Parathyroid adenoma (tissue), 2 donors: ENCODE measurements around the gene EEF1A2.

Experiments
- H2AFZ ChIP-seq: fragments of 300-600 bp; sonication (generic); one replicate; pipeline ENCODE4 v1.7.0; 2017; ENCODE audit warnings: antibody characterized with exemption, mild to moderate bottlenecking
- H3K27ac ChIP-seq: fragments of 300-600 bp; sonication (generic); one replicate; pipeline ENCODE4 v1.7.0; 2017
- H3K27me3 ChIP-seq: fragments of 300-600 bp; sonication (generic); one replicate; pipeline ENCODE4 v1.7.0; 2017; ENCODE audit warnings: low read length; ENCODE audit not compliant: control insufficient read depth, insufficient read depth
- H3K36me3 ChIP-seq: fragments of 300-600 bp; sonication (generic); one replicate; pipeline ENCODE4 v1.7.0; 2017; ENCODE audit warnings: low read length; ENCODE audit not compliant: control insufficient read depth, insufficient read depth
- H3K4me1 ChIP-seq: fragments of 300-600 bp; sonication (generic); one replicate; pipeline ENCODE4 v1.7.0; 2017; ENCODE audit warnings: control low read depth
- H3K4me2 ChIP-seq: fragments of 300-600 bp; sonication (generic); one replicate; pipeline ENCODE4 v1.7.0; 2017; ENCODE audit warnings: low read length
- H3K4me3 ChIP-seq: fragments of 300-600 bp; sonication (generic); one replicate; pipeline ENCODE4 v1.7.0; 2017; ENCODE audit warnings: low read depth, low read length
- H3K79me2 ChIP-seq: fragments of 300-600 bp; sonication (generic); one replicate; pipeline ENCODE4 v1.7.0; 2017; ENCODE audit warnings: control low read depth
- H3K9ac ChIP-seq: fragments of 300-600 bp; sonication (generic); one replicate; pipeline ENCODE4 v1.7.0; 2017; ENCODE audit warnings: mild to moderate bottlenecking
- H3K9me3 ChIP-seq: fragments of 300-600 bp; sonication (generic); one replicate; pipeline ENCODE4 v1.7.0; 2017; ENCODE audit warnings: low read length; ENCODE audit not compliant: control insufficient read depth
- TF ChIP-seq, protein P1 (sequence below): fragments of 300-600 bp; sonication (generic); IDR thresholded peaks from one replicate; pipeline ENCODE4 v1.7.0; 2017; ENCODE audit warnings: antibody characterized with exemption, mild to moderate bottlenecking
- donor health status: primary hyperparathyroidism.

EEF1A2 gene

DNA sequence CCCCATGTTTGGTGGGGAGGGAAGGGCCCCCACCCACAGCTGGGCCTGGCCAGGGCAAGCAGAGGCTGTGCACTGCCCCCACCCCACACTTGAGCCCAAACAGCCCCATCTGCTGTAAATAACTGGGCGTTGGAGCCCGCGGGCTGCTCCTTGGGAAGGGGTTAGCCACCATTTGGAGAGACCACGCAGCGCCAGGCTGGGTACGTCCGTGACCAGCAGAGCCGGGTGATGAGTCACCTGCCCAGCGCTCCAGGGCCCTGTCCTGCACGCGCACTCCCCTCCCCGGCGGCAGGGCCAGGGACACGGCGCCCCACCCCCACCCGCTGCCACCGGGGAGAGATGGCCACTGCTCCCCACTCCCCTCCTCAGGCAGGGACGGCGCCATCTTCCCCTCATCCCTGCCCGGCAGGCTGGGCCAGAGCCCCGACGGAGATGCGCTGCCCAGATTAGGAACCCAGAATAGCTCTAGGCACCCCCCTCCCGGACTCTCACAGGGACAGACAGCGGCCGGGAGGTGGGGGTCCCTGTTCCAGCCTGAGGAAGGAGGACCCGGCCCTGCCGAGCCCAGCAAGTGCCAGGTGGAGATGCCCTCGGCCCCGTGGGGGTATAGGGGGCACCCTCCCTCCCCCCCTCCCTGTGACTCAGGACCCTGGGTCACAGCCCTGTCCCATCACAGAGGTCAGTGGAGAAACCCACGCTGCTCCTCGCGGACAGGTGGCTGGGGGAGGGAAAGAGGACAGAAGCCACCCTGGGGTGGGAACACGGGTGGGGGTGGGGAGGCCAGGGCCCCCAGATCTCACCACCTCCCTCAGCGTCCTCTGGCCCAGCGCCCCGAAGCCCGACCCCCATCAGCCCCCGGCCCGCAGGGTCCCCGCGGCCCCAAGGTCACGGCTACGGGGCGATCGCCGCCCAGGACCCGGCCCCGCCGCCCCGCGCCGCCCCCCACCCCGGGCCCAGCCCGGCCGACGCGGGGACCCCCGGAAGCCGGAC, 642 bp downstream of the EEF1A2 start:
- H3K4me2 ChIP-seq, result peak overlapping the region; percentile 79
- no peaks in the 10 kb centered on the region for H3K79me2 ChIP-seq
- H3K9me3 ChIP-seq, result no peaks in the 10 kb centered on the region
- TF ChIP-seq, protein P1, sequence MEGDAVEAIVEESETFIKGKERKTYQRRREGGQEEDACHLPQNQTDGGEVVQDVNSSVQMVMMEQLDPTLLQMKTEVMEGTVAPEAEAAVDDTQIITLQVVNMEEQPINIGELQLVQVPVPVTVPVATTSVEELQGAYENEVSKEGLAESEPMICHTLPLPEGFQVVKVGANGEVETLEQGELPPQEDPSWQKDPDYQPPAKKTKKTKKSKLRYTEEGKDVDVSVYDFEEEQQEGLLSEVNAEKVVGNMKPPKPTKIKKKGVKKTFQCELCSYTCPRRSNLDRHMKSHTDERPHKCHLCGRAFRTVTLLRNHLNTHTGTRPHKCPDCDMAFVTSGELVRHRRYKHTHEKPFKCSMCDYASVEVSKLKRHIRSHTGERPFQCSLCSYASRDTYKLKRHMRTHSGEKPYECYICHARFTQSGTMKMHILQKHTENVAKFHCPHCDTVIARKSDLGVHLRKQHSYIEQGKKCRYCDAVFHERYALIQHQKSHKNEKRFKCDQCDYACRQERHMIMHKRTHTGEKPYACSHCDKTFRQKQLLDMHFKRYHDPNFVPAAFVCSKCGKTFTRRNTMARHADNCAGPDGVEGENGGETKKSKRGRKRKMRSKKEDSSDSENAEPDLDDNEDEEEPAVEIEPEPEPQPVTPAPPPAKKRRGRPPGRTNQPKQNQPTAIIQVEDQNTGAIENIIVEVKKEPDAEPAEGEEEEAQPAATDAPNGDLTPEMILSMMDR, result no peak
- peak overlapping the region; percentile 81 for H2AFZ ChIP-seq
- H3K4me1 ChIP-seq, result peaks cover 3% of the 10 kb centered on the region
- H3K36me3 ChIP-seq, result no peaks in the 10 kb centered on the region
- H3K27ac ChIP-seq, result no peak overlapping the region
- no peak overlapping the region for H3K9ac ChIP-seq
- H3K27me3 ChIP-seq, result no peaks in the 10 kb centered on the region
- H3K4me3 ChIP-seq, result peak overlapping the region; percentile 55

DNA sequence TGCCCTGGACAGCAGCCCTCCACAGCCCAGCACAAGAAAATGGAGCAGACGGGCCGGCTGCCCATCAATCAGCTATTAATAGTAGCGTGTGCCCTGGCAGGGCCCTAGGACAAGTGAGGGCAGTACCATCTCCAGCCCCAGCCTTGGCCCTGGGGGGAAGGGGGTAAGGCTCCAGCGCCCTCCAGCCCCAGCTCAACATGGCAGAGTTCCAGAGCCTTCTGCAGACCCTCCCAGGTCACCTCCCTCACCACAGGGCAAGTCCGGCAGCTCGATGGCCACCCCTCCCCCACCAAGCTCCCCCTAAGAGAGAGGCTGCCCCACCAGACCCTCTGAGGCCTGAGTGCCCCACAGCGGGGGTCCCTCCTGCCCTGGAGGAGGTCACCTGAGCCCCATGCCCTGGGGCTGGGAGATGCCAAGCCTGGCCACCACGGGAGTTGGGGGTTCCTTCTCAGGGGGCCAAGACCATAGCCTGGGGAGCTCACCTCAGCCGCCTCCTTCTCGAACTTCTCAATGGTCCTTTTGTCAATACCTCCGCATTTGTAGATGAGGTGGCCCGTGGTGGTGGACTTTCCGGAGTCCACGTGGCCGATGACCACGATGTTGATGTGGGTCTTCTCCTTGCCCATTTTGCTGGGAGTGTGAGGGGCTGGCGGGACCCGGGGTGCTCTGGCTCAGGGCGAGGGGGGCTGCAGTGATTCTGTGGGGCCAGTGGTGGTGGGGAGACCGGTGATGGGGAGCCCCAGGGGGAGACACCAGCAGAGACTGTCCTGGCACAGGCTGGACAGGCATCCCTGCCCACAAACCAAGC, 1.5 kb downstream of the EEF1A2 start:
- H3K4me3 ChIP-seq, result peak overlapping the region; percentile 55
- H3K4me2 ChIP-seq, result peak overlapping the region; percentile 79
- H3K27ac ChIP-seq, result no peak overlapping the region
- no peak overlapping the region for H2AFZ ChIP-seq
- TF ChIP-seq, protein P1, result no peak
- H3K36me3 ChIP-seq, result no peaks in the 10 kb centered on the region
- H3K27me3 ChIP-seq, result no peaks in the 10 kb centered on the region
- H3K4me1 ChIP-seq, result peaks cover 3% of the 10 kb centered on the region
- H3K9me3 ChIP-seq, result no peaks in the 10 kb centered on the region
- no peaks in the 10 kb centered on the region for H3K79me2 ChIP-seq
- no peak overlapping the region for H3K9ac ChIP-seq

DNA sequence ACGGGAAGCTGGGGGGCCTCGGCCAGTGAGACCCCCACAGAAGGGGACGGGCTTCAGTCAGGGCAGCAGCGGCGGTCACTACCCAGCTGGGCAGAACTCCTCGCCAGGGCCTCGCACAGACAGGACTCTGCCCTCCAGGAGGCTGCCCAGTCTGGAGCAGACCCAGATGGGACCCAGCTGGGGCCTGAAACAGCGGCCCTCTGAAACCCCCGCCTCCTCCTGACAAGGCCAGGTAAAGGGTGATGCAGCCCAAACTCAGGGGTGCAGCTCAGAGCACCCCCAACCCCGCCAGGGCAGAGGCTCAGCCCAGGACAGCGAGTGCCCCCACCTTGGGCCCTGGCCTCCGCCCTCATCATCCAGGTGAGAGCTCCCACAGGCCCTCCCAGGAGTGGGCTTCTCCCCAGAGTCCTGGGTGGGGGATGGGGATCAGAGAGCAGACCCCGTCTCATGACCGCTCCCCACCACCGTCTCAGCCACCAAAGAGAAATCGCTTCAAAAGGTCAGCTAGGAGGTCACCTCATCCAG, 2.2 kb downstream of the EEF1A2 start:
- Histone ChIP-seq H3K4me2 (peak overlapping the region; percentile 12), H3K27me3 (no peaks in the 10 kb centered on the region), H3K4me3 (no peak overlapping the region), H3K36me3 (no peaks in the 10 kb centered on the region), H2AFZ (peak overlapping the region; percentile 68), H3K9ac (no peak overlapping the region), H3K27ac (no peak overlapping the region), H3K4me1 (peaks cover 3% of the 10 kb centered on the region), H3K79me2 (no peaks in the 10 kb centered on the region), H3K9me3 (no peaks in the 10 kb centered on the region)
- TF ChIP-seq, protein P1, result no peak

GRCh38 chr20:63495741-63496595, 2.9 kb downstream of the EEF1A2 start:
- TF ChIP-seq, protein P1, result peak; percentile 95
- Histone ChIP-seq H3K27me3 (no peaks in the 10 kb centered on the region), H3K79me2 (no peaks in the 10 kb centered on the region), H3K9ac (no peak overlapping the region), H3K4me1 (peaks cover 3% of the 10 kb centered on the region), H3K4me3 (no peak overlapping the region), H2AFZ (peak overlapping the region; percentile 68), H3K36me3 (no peaks in the 10 kb centered on the region), H3K4me2 (peak overlapping the region; percentile 12), H3K9me3 (no peaks in the 10 kb centered on the region), H3K27ac (no peak overlapping the region)
